Measurements from ENCODE around the gene ADCY9.
A peak's percentile ranks its signal among the peaks of the same experiment; 100 is the strongest.
"Not testable (repeated sequence)": the region's sequence is repeated elsewhere in the genome, so short reads cannot be mapped to it uniquely, and the experiment has no call there.

The ADCY9 gene

GRCh38 chr16:4067262-4068001 is 48.8 kb downstream of the ADCY9 start:
- no peak for DNase-seq (ENCODE audit: low spot score)

GRCh38 chr16:4064950-4065352 is 51.3 kb downstream of the ADCY9 start:
- peak; percentile 47 for DNase-seq (ENCODE audit: low spot score)

- no peak for DNase-seq (ENCODE audit: low spot score)
Observed at GRCh38 chr16:4062212-4062802, 53.9 kb downstream of the ADCY9 start.

GRCh38 chr16:4060823-4061222 is 55.4 kb downstream of the ADCY9 start:
- no peak for DNase-seq (ENCODE audit: low spot score)

- DNase-seq (ENCODE audit: low spot score), result peak; percentile 24
Observed at GRCh38 chr16:4060009-4060408, 56.2 kb downstream of the ADCY9 start.

GRCh38 chr16:4058386-4058785 is 57.9 kb downstream of the ADCY9 start:
- DNase-seq (ENCODE audit: low spot score), result no peak

GRCh38 chr16:4057439-4057877 is 58.8 kb downstream of the ADCY9 start:
- no peak for DNase-seq (ENCODE audit: low spot score)

- no peak for DNase-seq (ENCODE audit: low spot score)
Observed at GRCh38 chr16:4056161-4057105, 59.8 kb downstream of the ADCY9 start.

- DNase-seq (ENCODE audit: low spot score), result no peak
Observed at GRCh38 chr16:4055748-4056147, 60.5 kb downstream of the ADCY9 start.

- no peak for DNase-seq (ENCODE audit: low spot score)
Observed at GRCh38 chr16:4053301-4053845, 62.9 kb downstream of the ADCY9 start.

GRCh38 chr16:4052801-4053293 is 63.4 kb downstream of the ADCY9 start:
- DNase-seq (ENCODE audit: low spot score), result no peak

- no peak for DNase-seq (ENCODE audit: low spot score)
Observed at GRCh38 chr16:4052096-4052495, 64.1 kb downstream of the ADCY9 start.

- DNase-seq (ENCODE audit: low spot score), result no peak
Observed at GRCh38 chr16:4051591-4051990, 64.7 kb downstream of the ADCY9 start.

- no peak for DNase-seq (ENCODE audit: low spot score)
Observed at GRCh38 chr16:4049031-4049430, 67.2 kb downstream of the ADCY9 start.

GRCh38 chr16:4048481-4048880 is 67.8 kb downstream of the ADCY9 start:
- no peak for DNase-seq (ENCODE audit: low spot score)

- DNase-seq (ENCODE audit: low spot score), result no peak
Observed at GRCh38 chr16:4046221-4046620, 70.0 kb downstream of the ADCY9 start.

GRCh38 chr16:4045561-4045960 is 70.7 kb downstream of the ADCY9 start:
- not testable (repeated sequence) for DNase-seq (ENCODE audit: low spot score)

GRCh38 chr16:4042581-4042980 is 73.7 kb downstream of the ADCY9 start:
- DNase-seq (ENCODE audit: low spot score), result no peak

- DNase-seq (ENCODE audit: low spot score), result no peak
Observed at GRCh38 chr16:4038448-4038847, 77.8 kb downstream of the ADCY9 start.

GRCh38 chr16:4036952-4037351 is 79.3 kb downstream of the ADCY9 start:
- not testable (repeated sequence) for DNase-seq (ENCODE audit: low spot score)

- no peak for DNase-seq (ENCODE audit: low spot score)
Observed at GRCh38 chr16:4034963-4035362, 81.3 kb downstream of the ADCY9 start.

GRCh38 chr16:4033951-4034350 is 82.3 kb downstream of the ADCY9 start:
- no peak for DNase-seq (ENCODE audit: low spot score)

All from CD4-positive, alpha-beta T cell treated with Interleukin-2 at 100 ng/mL for 4 hours (primary cell).